Panc1 (cell line): ENCODE results near the gene GPX7. TPM values are rescaled to one million over a fixed set of nuclear protein-coding genes. Genes with fewer than 3 reads are reported as not detected.

Experiments
- ATAC-seq: fragments of 200-7000 bp; cut with Tn5 transposase; 2 replicates; pipeline ENCODE4 v1.9.1; 2020; ENCODE audit warnings: mild to moderate bottlenecking, moderate library complexity
- BruUV-seq: library from RNA; stranded (reverse); fragments of 400-500 nt; replicated peaks from 2 replicates; lab custom pipeline; 2021; lab: Mats Ljungman, UMichigan
- CTCF ChIA-PET: fragments of 300-600 bp; sonication (Branson Sonifier 250); formaldehyde crosslinking; loops from one replicate; lab custom pipeline; 2022; ENCODE audit warnings: antibody characterized with exemption; lab: Charles Lee
- POLR2A ChIA-PET: fragments of 300-600 bp; sonication (Branson Sonifier 250); formaldehyde crosslinking; loops from one replicate; lab custom pipeline; 2022; ENCODE audit warnings: antibody characterized with exemption; lab: Charles Lee
- DNase-seq: peaks from one replicate; pipeline ENCODE4 v3.0.0-alpha.2; 2010; ENCODE audit warnings: low read depth, low spot score
- H3K27ac ChIP-seq: 2 replicates; pipeline ENCODE4 v1.5.1; 2011; ENCODE audit warnings: mild to moderate bottlenecking, low read length, inconsistent platforms
- H3K27me3 ChIP-seq: fragments of 200-500 bp; sonication (Bioruptor generic); 2 replicates; pipeline ENCODE4 v1.6.0; 2014; ENCODE audit warnings: low read length, inconsistent platforms; ENCODE audit not compliant: control insufficient read depth, insufficient read depth
- H3K36me3 ChIP-seq: fragments of 200-500 bp; sonication (Bioruptor generic); 2 replicates; pipeline ENCODE4 v1.5.1; 2014; ENCODE audit warnings: inconsistent platforms, mild to moderate bottlenecking, low read length, moderate library complexity; ENCODE audit not compliant: control insufficient read depth, insufficient read depth
- H3K4me1 ChIP-seq: 2 replicates; pipeline ENCODE4 v1.5.1; 2011; ENCODE audit warnings: inconsistent platforms, mild to moderate bottlenecking, low read length, moderate library complexity; ENCODE audit not compliant: control insufficient read depth, insufficient read depth
- H3K4me3 ChIP-seq, 2 experiments: 2 replicates each; pipeline ENCODE4 v1.5.1; 2011 to 2012; ENCODE audit warnings: low read depth in 2 of 2, low read length in 2 of 2, mild to moderate bottlenecking in 2 of 2, inconsistent platforms in 1 of 2, moderate library complexity in 1 of 2
- H3K9me3 ChIP-seq: fragments of 200-500 bp; sonication (Bioruptor generic); 2 replicates; pipeline ENCODE4 v1.5.1; 2014; ENCODE audit warnings: low read depth, mild to moderate bottlenecking, inconsistent platforms, low read length, moderate library complexity; ENCODE audit not compliant: control insufficient read depth, insufficient read depth
- CTCF ChIP-seq: fragments of 450-650 bp; IDR thresholded peaks from 2 replicates; pipeline ENCODE4 v1.5.1; 2017; ENCODE audit warnings: mild to moderate bottlenecking
- POLR2AphosphoS5 ChIP-seq: IDR thresholded peaks from 2 replicates; pipeline ENCODE4 v1.6.1; 2012; ENCODE audit warnings: mild to moderate bottlenecking, low read depth, low read length, moderate library complexity
- SIN3A ChIP-seq: IDR thresholded peaks from 2 replicates; pipeline ENCODE4 v1.6.1; 2012; ENCODE audit warnings: low read depth, mild to moderate bottlenecking, low read length, moderate library complexity, borderline replicate concordance; ENCODE audit not compliant: insufficient read depth
- TCF7L2 ChIP-seq: IDR thresholded peaks from 2 replicates; pipeline ENCODE4 v1.6.1; 2011; ENCODE audit warnings: mild to moderate bottlenecking, low read depth, low read length, inconsistent platforms
- in situ Hi-C: cut with HindIII; loops from 2 replicates; pipeline ENCODE4 v1.10.0; 2016; ENCODE audit warnings: low sequenced_read_pairs, low pct_unique_long_range_greater_than_20kb
- intact Hi-C: fragments of 100-400 bp; cut with micrococcal nuclease; formaldehyde crosslinking; loops from one replicate; pipeline ENCODE4 v1.10.0; 2022; ENCODE audit not compliant: unreplicated experiment
- total RNA-seq: library from RNA; stranded (reverse); gene quantifications from one replicate; pipeline ENCODE4 v1.2.1, GENCODE V29; 2021; ENCODE audit not compliant: unreplicated experiment
- TF ChIP-seq, protein P1 (sequence below), 2 experiments: IDR thresholded peaks; 2 replicates each; pipeline ENCODE4 v1.6.1; 2011 to 2012; ENCODE audit warnings: low read depth in 2 of 2, control low read depth in 1 of 2, low read length in 1 of 2, mild to moderate bottlenecking in 1 of 2, moderate library complexity in 1 of 2; ENCODE audit not compliant: insufficient read depth in 1 of 2

The GPX7 gene
- total RNA-seq, 1 experiment from 2014 or later = 11.2 TPM

- Histone ChIP-seq H3K36me3 (no peaks in the 10 kb centered on the region), H3K27ac (no peak overlapping the region), H3K9me3 (no peaks in the 10 kb centered on the region), H3K4me1 (no peaks in the 10 kb centered on the region), H3K27me3 (peaks cover 16% of the 10 kb centered on the region), H3K4me3 (no peak overlapping the region)
- ChIA-PET CTCF (no interaction called here), POLR2A (no interaction called here)
- DNase-seq (no peak), ATAC-seq (no peak)
- TF ChIP-seq TCF7L2 (no peak), POLR2AphosphoS5 (no peak), SIN3A (no peak), CTCF (no peak)
- TF ChIP-seq, protein P1, sequence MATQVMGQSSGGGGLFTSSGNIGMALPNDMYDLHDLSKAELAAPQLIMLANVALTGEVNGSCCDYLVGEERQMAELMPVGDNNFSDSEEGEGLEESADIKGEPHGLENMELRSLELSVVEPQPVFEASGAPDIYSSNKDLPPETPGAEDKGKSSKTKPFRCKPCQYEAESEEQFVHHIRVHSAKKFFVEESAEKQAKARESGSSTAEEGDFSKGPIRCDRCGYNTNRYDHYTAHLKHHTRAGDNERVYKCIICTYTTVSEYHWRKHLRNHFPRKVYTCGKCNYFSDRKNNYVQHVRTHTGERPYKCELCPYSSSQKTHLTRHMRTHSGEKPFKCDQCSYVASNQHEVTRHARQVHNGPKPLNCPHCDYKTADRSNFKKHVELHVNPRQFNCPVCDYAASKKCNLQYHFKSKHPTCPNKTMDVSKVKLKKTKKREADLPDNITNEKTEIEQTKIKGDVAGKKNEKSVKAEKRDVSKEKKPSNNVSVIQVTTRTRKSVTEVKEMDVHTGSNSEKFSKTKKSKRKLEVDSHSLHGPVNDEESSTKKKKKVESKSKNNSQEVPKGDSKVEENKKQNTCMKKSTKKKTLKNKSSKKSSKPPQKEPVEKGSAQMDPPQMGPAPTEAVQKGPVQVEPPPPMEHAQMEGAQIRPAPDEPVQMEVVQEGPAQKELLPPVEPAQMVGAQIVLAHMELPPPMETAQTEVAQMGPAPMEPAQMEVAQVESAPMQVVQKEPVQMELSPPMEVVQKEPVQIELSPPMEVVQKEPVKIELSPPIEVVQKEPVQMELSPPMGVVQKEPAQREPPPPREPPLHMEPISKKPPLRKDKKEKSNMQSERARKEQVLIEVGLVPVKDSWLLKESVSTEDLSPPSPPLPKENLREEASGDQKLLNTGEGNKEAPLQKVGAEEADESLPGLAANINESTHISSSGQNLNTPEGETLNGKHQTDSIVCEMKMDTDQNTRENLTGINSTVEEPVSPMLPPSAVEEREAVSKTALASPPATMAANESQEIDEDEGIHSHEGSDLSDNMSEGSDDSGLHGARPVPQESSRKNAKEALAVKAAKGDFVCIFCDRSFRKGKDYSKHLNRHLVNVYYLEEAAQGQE (IDR thresholded peaks at IDR 0.05; ENCODE audit: insufficient read depth in 1 of 2, low read depth in 2 of 2, low read length in 1 of 2) = no peak
- intact Hi-C loops = no loop called here
- BruUV-seq = no TSS peak
- in situ Hi-C loops = no loop called here
Observed at GRCh38 chr1:52635321-52636089, 33.3 kb downstream of the GPX7 start.

- ATAC-seq = no peak
- Histone ChIP-seq H3K4me3 (no peak overlapping the region), H3K27ac (no peak overlapping the region), H3K9me3 (no peaks in the 10 kb centered on the region), H3K36me3 (no peaks in the 10 kb centered on the region), H3K27me3 (peaks cover 16% of the 10 kb centered on the region), H3K4me1 (no peaks in the 10 kb centered on the region)
- TF ChIP-seq CTCF = no peak
- in situ Hi-C loops (no loop called here), intact Hi-C loops (no loop called here)
- ChIA-PET CTCF (no interaction called here), POLR2A (no interaction called here)
- BruUV-seq = no TSS peak
- DNase-seq = no peak
Observed at GRCh38 chr1:52636721-52637695, 34.8 kb downstream of the GPX7 start.
